Kidney (tissue), 14 donors: ENCODE measurements around the gene MEF2D. TPM values are rescaled to one million over a fixed set of nuclear protein-coding genes. Genes with fewer than 3 reads are reported as not detected.
A peak's percentile ranks its signal among the peaks of the same experiment; 100 is the strongest.

ENCODE experiments used
- DNase-seq, 5 donors: peaks; one replicate each; pipeline ENCODE4 v3.0.0-alpha.2; 2013 to 2020
- FAIRE-seq: peaks from 2 replicates; lab custom pipeline; 2012; peaks lifted over from hg19 to GRCh38; lab: Jason Lieb, UNC
- H3K27ac ChIP-seq, 2 donors: one replicate each; pipeline ENCODE4 v1.7.0; 2013; ENCODE audit warnings: low read depth in 2 of 2, low read length in 2 of 2, inconsistent platforms in 1 of 2
- H3K27me3 ChIP-seq: one replicate; pipeline ENCODE4 v1.7.1; 2013; ENCODE audit warnings: low read length, inconsistent platforms; ENCODE audit not compliant: control insufficient read depth, insufficient read depth
- H3K36me3 ChIP-seq, 3 donors: one replicate each; pipeline versions ENCODE4 v1.7.0 to v1.7.1; 2013; ENCODE audit warnings: low read length in 3 of 3, control low read depth in 1 of 3, inconsistent platforms in 1 of 3; ENCODE audit not compliant: insufficient read depth in 3 of 3, control insufficient read depth in 2 of 3
- H3K4me1 ChIP-seq, 3 donors: one replicate each; pipeline versions ENCODE4 v1.7.0 to v1.7.1; 2013; ENCODE audit warnings: low read length in 3 of 3, inconsistent platforms in 1 of 3, low read depth in 1 of 3; ENCODE audit not compliant: control insufficient read depth in 2 of 3, insufficient read depth in 2 of 3
- H3K4me3 ChIP-seq, 3 donors: one replicate each; pipeline versions ENCODE4 v1.7.0 to v1.8.1; 2013; ENCODE audit warnings: low read length in 3 of 3, control low read depth in 1 of 3, inconsistent platforms in 1 of 3
- H3K9ac ChIP-seq, 3 donors: one replicate each; pipeline versions ENCODE4 v1.7.0 to v1.7.1; 2013; ENCODE audit warnings: low read length in 3 of 3, control low read depth in 1 of 3, inconsistent platforms in 1 of 3
- H3K9me3 ChIP-seq, 3 donors: one replicate each; pipeline versions ENCODE4 v1.7.0 to v1.7.1; 2013; ENCODE audit warnings: low read length in 3 of 3, control low read depth in 1 of 3, inconsistent platforms in 1 of 3; ENCODE audit not compliant: control insufficient read depth in 2 of 3, insufficient read depth in 1 of 3
- CTCF ChIP-seq: IDR thresholded peaks from 3 replicates; pipeline ENCODE4 v1.5.1; 2012; ENCODE audit warnings: mild to moderate bottlenecking, moderate library complexity, borderline replicate concordance; ENCODE audit not compliant: insufficient read depth; ENCODE audit errors: extremely low read depth
- intact Hi-C: fragments of 100-400 bp; cut with DNase I; formaldehyde crosslinking; loops from one replicate; pipeline ENCODE4 v1.11.1; 2022
- polyA plus RNA-seq: library from polyadenylated mRNA; stranded (reverse); fragments of 350-450 nt; fragmentation: Illumina TruSeq; extraction: RNeasy Lipid Tissue Mini Kit (QIAGEN cat#74804); gene quantifications from one replicate; pipeline ENCODE4 v1.2.3, GENCODE V29; 2014; ENCODE audit warnings: low read depth, low replicate concordance; ENCODE audit not compliant: insufficient read depth
- total RNA-seq: library from RNA; stranded (reverse); fragmentation: NEBNext Ultra II Directional; extraction: Animal tissue kit (Norgen Biotek cat#: 25700); gene quantifications from one replicate; pipeline ENCODE4 v1.2.1, GENCODE V29; 2021
- donor health status: control.
- donor health status: control.
- donor health status: control.
- donor health status: control.
- donor health status: control.
- donor health status: DM: yes; HTN: yes; CAD: no.
- donor health status: Normal renal cell carcinoma (clear cell type).

The MEF2D gene
- total and polyA plus RNA-seq, 2 donors from 2014 or later: 13.7 to 49.3 TPM

DNA sequence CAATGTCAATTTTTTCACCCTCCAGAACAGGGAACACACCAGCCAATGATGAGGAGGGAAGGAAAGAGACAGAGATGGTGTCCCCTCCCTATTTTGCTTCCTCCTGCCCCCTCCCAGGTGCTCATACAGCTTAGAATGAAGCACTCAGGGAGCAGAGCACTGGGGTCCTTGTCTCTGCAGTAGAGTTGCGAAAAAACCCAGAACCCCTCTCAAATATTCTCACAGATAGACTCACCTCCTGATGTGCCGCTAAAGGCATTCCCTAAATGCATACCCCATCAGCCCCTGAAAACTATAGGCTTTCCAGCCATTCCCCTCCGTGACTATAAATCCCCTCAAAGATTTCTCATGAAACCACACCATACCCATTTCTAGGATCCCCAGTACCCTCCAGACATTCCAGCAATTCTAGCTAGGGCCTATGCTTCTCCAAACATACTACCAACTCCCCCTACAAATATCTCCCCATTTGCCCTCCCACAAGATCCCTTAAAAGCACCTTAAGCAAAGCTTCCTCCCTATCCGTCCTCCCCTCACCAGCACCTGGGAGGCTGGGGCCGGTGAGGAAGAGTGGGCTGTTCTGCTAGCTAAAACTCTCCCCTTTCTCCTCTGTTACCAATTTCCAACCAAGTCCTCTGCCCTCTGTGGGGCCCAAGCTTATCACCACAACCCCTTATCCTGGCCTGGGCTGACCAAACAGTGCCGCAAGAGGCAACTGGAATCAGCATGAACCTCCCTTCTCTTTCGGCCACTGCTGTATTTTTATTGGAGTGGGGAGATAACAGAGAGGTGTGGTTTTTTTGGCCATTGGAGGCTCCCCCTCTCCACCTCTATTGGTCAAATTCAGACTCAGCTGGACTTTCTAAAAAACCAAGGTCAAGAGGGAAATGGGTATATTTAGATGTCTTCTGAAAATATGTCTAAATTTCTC lies 76.9 kb downstream of the MEF2D start:
- no peak overlapping the region for H3K9ac ChIP-seq
- H3K4me3 ChIP-seq: no peak overlapping the region
- DNase-seq (no peak), FAIRE-seq (no peak)
- H3K4me1 ChIP-seq: peaks cover 0 to 10% (median 0%) of the 10 kb centered on the region in 3 donors
- TF ChIP-seq CTCF: no peak
- peaks cover 71% of the 10 kb centered on the region for H3K27me3 ChIP-seq
- no peak overlapping the region for H3K27ac ChIP-seq
- no peaks in the 10 kb centered on the region for H3K9me3 ChIP-seq
- H3K36me3 ChIP-seq: no peaks in the 10 kb centered on the region
- intact Hi-C loops: no loop called here

DNA sequence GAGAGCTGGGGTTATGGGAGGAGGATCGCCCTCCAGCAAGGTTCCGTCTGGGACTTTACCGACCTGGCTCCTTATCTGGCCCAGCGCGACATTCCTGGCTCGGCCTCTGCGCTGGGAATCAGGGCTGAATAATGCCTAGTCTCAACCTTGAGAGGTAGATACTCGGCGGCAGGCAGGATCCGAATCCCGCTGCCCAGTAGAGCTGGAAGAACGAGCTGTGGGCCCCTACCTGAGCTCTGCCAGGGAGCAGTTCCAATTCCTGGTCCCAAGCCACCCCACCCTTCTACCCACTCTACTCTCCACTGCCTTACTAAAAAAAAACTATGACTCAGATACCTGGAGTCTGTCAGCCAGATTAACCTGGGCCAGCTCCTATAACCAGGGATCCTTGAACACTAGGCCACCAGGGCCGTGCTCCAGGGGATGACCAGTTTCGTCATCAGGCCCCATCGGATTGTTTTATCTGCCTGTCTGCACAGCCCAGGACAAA lies 77.9 kb downstream of the MEF2D start:
- intact Hi-C loops: no loop called here
- peaks cover 0 to 10% (median 0%) of the 10 kb centered on the region in 3 donors for H3K4me1 ChIP-seq
- H3K4me3 ChIP-seq: no peak overlapping the region
- no peaks in the 10 kb centered on the region for H3K9me3 ChIP-seq
- no peak overlapping the region for H3K9ac ChIP-seq
- FAIRE-seq (no peak), DNase-seq (peak in 1 of 5 donors; percentile 61)
- TF ChIP-seq CTCF: no peak
- no peaks in the 10 kb centered on the region for H3K36me3 ChIP-seq
- H3K27ac ChIP-seq: no peak overlapping the region
- peaks cover 69% of the 10 kb centered on the region for H3K27me3 ChIP-seq

- peaks cover 68% of the 10 kb centered on the region for H3K27me3 ChIP-seq
- intact Hi-C loops: no loop called here
- FAIRE-seq (no peak), DNase-seq (no peak)
- H3K9me3 ChIP-seq: no peaks in the 10 kb centered on the region
- no peak overlapping the region for H3K9ac ChIP-seq
- H3K4me3 ChIP-seq: peak overlapping the region in 1 of 3 donors; percentile 29
- H3K27ac ChIP-seq: no peak overlapping the region
- TF ChIP-seq CTCF: no peak
- peaks cover 0 to 10% (median 0%) of the 10 kb centered on the region in 3 donors for H3K4me1 ChIP-seq
- no peaks in the 10 kb centered on the region for H3K36me3 ChIP-seq
Measured at GRCh38 chr1:156421939-156422601, 78.5 kb downstream of the MEF2D start.
